Breast epithelium (tissue), 3 donors: ENCODE data around the gene AQR.

Experiments
- POLR2A ChIP-seq: fragments of 450-650 bp; IDR thresholded peaks from one replicate; pipeline ENCODE4 v1.6.1; 2016; ENCODE audit warnings: antibody characterized with exemption, mild to moderate bottlenecking, moderate library complexity
- TF ChIP-seq, protein P1 (sequence below), 3 donors: fragments of 450-650 bp; IDR thresholded peaks; one replicate each; pipeline ENCODE4 v1.5.1; 2016 to 2017; ENCODE audit warnings: antibody characterized with exemption in 3 of 3, mild to moderate bottlenecking in 3 of 3, moderate library complexity in 3 of 3

DNA sequence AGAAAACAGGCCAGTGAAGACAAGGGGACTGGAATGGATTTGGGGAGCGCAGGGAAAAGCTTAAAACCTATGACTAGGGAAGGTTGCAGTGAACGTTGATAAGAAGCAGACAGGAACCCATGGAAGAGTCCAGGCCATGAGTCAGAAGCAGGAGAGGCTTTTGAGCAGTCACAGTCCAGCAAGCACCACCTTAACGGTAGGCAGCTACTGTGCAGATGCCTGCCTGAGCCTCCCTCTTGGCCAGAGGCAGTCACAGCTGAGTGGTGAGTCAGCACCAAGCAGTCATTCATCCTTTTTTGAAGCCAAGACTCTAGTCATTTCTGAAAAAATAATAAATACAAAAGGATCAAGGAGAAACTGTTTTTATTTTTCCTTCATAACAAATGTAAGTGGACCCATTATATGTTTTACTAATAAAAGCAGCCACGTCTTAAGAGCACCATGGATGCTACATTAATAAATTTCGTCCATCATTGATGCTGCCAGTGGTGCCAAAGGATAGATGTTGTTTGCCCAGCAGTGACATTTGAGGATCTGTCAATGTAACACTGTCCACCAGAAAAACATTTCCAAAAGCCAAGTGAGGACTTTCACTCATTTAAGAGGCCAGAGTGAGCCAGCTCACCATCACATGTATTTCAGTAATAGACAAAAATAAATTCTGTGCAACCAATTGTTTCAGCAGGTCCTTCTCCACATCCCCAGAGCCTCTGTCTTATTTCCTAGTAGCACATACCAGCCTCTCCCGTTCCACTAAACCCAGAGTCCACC lies 132.1 kb downstream of the AQR start:
- TF ChIP-seq, protein P1, sequence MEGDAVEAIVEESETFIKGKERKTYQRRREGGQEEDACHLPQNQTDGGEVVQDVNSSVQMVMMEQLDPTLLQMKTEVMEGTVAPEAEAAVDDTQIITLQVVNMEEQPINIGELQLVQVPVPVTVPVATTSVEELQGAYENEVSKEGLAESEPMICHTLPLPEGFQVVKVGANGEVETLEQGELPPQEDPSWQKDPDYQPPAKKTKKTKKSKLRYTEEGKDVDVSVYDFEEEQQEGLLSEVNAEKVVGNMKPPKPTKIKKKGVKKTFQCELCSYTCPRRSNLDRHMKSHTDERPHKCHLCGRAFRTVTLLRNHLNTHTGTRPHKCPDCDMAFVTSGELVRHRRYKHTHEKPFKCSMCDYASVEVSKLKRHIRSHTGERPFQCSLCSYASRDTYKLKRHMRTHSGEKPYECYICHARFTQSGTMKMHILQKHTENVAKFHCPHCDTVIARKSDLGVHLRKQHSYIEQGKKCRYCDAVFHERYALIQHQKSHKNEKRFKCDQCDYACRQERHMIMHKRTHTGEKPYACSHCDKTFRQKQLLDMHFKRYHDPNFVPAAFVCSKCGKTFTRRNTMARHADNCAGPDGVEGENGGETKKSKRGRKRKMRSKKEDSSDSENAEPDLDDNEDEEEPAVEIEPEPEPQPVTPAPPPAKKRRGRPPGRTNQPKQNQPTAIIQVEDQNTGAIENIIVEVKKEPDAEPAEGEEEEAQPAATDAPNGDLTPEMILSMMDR (IDR thresholded peaks at IDR 0.05) = no peak
- TF ChIP-seq POLR2A = no peak
